ENCODE measurements around the gene OR2T27. TPM values are rescaled to one million over a fixed set of nuclear protein-coding genes. Genes with fewer than 3 reads are reported as not detected.

The OR2T27 gene
- total RNA-seq, 1 donor from 2014 or later, result not detected

DNA sequence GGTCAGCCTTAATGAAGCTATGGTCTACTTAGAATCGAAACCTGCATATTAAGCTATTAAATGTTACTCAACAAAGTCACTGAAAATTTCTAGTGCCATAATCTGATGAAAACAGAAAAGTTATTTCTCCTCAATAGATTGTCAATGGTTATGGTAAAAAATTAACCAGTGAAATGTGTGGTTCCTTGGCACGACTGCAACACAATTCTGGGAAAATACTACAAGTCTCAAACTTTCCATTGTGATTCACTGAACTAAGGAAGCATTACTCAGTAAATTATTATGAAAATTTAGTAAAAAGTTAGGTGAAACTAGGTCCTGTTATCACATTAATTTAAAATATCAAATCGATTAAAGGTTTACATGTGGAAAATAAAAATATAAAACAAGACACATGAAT lies 45.0 kb downstream of the OR2T27 start:
- ATAC-seq (ENCODE audit: poor library complexity) (no peak), DNase-seq (no peak)
- intact Hi-C loops (cut with DNase I), result no loop called here

Other genes starting within 250 kb of the OR2T27 start
- not detected for gene OR2T2, start 209.9 kb downstream of the OR2T27 start, total RNA-seq
- not detected for gene OR2T3, start 182.2 kb downstream of the OR2T27 start, total RNA-seq
- not detected for gene OR2T5, start 166.9 kb downstream of the OR2T27 start, total RNA-seq
- not detected for gene OR2G6, start 147.5 kb downstream of the OR2T27 start, total RNA-seq
- not detected for gene OR2T29, start 92.8 kb downstream of the OR2T27 start, total RNA-seq
- not detected for gene OR2T34, start 80.8 kb downstream of the OR2T27 start, total RNA-seq
- not detected for gene OR2T10, start 57.8 kb downstream of the OR2T27 start, total RNA-seq
- gene OR2T11, start 20.4 kb downstream of the OR2T27 start, total RNA-seq, result not detected
- not detected for gene OR2T35, start 10.2 kb downstream of the OR2T27 start, total RNA-seq
- not detected for gene OR14I1, start 47.2 kb upstream of the OR2T27 start, total RNA-seq
- not detected for gene LYPD8, start 100.2 kb upstream of the OR2T27 start, total RNA-seq
- 19.8 TPM for gene SH3BP5L, start 170.4 kb upstream of the OR2T27 start, total RNA-seq
- gene ZNF672, start 182.7 kb upstream of the OR2T27 start, total RNA-seq, result 41.7 TPM
- 20.4 TPM for gene ZNF692, start 203.6 kb upstream of the OR2T27 start, total RNA-seq

All from Right ventricle myocardium superior (tissue), 1 donor.